Omental fat pad (tissue), 4 donors: ENCODE results near the gene LCP1. TPM values are rescaled to one million over a fixed set of nuclear protein-coding genes. Genes with fewer than 3 reads are reported as not detected.
A peak's percentile ranks its signal among the peaks of the same experiment; 100 is the strongest.
"Not testable (repeated sequence)": the region's sequence is repeated elsewhere in the genome, so short reads cannot be mapped to it uniquely, and the experiment has no call there.

ENCODE experiments used
- ATAC-seq: fragments of 150-250 bp; one replicate; pipeline ENCODE4 v1.9.1; 2016; ENCODE audit warnings: mild to moderate bottlenecking, moderate library complexity; ENCODE audit not compliant: low FRiP score
- DNase-seq: peaks from one replicate; pipeline ENCODE4 v3.0.0-alpha.2; 2019; ENCODE audit warnings: low spot score
- CTCF ChIP-seq, 3 donors: fragments of 450-650 bp; IDR thresholded peaks; one replicate each; pipeline ENCODE4 v1.5.1; 2016 to 2017; ENCODE audit warnings: antibody characterized with exemption in 3 of 3, mild to moderate bottlenecking in 3 of 3, moderate library complexity in 2 of 3
- total RNA-seq, 4 donors: library from RNA; depleted of rRNA; stranded (reverse); fragments of >200 nt; gene quantifications; one replicate each; pipeline ENCODE4 v1.1.0, GENCODE V29; 2016

Gene LCP1
- total RNA-seq, 4 donors from 2014 or later, result 61.0 to 325 (median 142) TPM

- DNase-seq, result no peak
- TF ChIP-seq CTCF (IDR thresholded peaks at IDR 0.05), result no peak
- no peak for ATAC-seq
Measured at GRCh38 chr13:46168783-46169182, 13.2 kb downstream of the LCP1 start.

- ATAC-seq (peak; percentile 93), DNase-seq (no peak)
- no peak for TF ChIP-seq CTCF (IDR thresholded peaks at IDR 0.05)
Measured at GRCh38 chr13:46168341-46168740, 13.6 kb downstream of the LCP1 start.

GRCh38 chr13:46166947-46167610 is 14.9 kb downstream of the LCP1 start:
- no peak for ATAC-seq
- no peak for TF ChIP-seq CTCF (IDR thresholded peaks at IDR 0.05)
- DNase-seq, result no peak

GRCh38 chr13:46166224-46166584 is 15.8 kb downstream of the LCP1 start:
- no peak for TF ChIP-seq CTCF (IDR thresholded peaks at IDR 0.05)
- DNase-seq (no peak), ATAC-seq (no peak)

GRCh38 chr13:46165485-46166223 is 16.3 kb downstream of the LCP1 start:
- no peak for DNase-seq
- no peak for TF ChIP-seq CTCF (IDR thresholded peaks at IDR 0.05)
- ATAC-seq, result no peak

GRCh38 chr13:46164661-46165060 is 17.3 kb downstream of the LCP1 start:
- no peak for TF ChIP-seq CTCF (IDR thresholded peaks at IDR 0.05)
- ATAC-seq, result no peak
- no peak for DNase-seq

GRCh38 chr13:46162741-46163140 is 19.2 kb downstream of the LCP1 start:
- DNase-seq, ATAC-seq: not testable (repeated sequence)
